Measurements from ENCODE around the gene PLXNA1.

Gene PLXNA1

GRCh38 chr3:127003175-127003555, 20.2 kb downstream of the PLXNA1 start:
- DNase-seq = no peak

- DNase-seq = no peak
Observed at GRCh38 chr3:127003601-127004280, 20.8 kb downstream of the PLXNA1 start.

- DNase-seq = no peak
Observed at GRCh38 chr3:127004641-127005397, 21.9 kb downstream of the PLXNA1 start.

GRCh38 chr3:127005864-127006500, 23.1 kb downstream of the PLXNA1 start:
- DNase-seq = no peak

GRCh38 chr3:127006781-127007436, 24.0 kb downstream of the PLXNA1 start:
- DNase-seq = no peak

- DNase-seq = no peak
Observed at GRCh38 chr3:127008236-127008635, 25.3 kb downstream of the PLXNA1 start.

- DNase-seq = no peak
Observed at GRCh38 chr3:127009531-127009930, 26.6 kb downstream of the PLXNA1 start.

GRCh38 chr3:127011270-127011992, 28.5 kb downstream of the PLXNA1 start:
- DNase-seq = peak; percentile 85

- peak; percentile 21 for DNase-seq
Observed at GRCh38 chr3:127012091-127012490, 29.2 kb downstream of the PLXNA1 start.

GRCh38 chr3:127013181-127013580, 30.3 kb downstream of the PLXNA1 start:
- DNase-seq = no peak

- no peak for DNase-seq
Observed at GRCh38 chr3:127013758-127014535, 31.0 kb downstream of the PLXNA1 start.

- DNase-seq = no peak
Observed at GRCh38 chr3:127014536-127015281, 31.8 kb downstream of the PLXNA1 start.

- peak; percentile 14 for DNase-seq
Observed at GRCh38 chr3:127015282-127016042, 32.5 kb downstream of the PLXNA1 start.

GRCh38 chr3:127016043-127016343, 33.1 kb downstream of the PLXNA1 start:
- no peak for DNase-seq

GRCh38 chr3:127016461-127016860, 33.5 kb downstream of the PLXNA1 start:
- no peak for DNase-seq

- DNase-seq = no peak
Observed at GRCh38 chr3:127017229-127017628, 34.3 kb downstream of the PLXNA1 start.

- no peak for DNase-seq
Observed at GRCh38 chr3:127017781-127018180, 34.9 kb downstream of the PLXNA1 start.

GRCh38 chr3:127018306-127018828, 35.5 kb downstream of the PLXNA1 start:
- DNase-seq = no peak

GRCh38 chr3:127019449-127019848, 36.5 kb downstream of the PLXNA1 start:
- peak; percentile 53 for DNase-seq

GRCh38 chr3:127020543-127020942, 37.6 kb downstream of the PLXNA1 start:
- no peak for DNase-seq

Data from fibroblast of skin of back (primary cell).